ENCODE measurements around the gene LILRA1.

Gene LILRA1

GRCh38 chr19:54646331-54646841, 53.0 kb downstream of the LILRA1 start:
- no peak overlapping the region for H3K4me3 ChIP-seq (ENCODE audit: low read length)
- DNase-seq (ENCODE audit: low read depth) = no peak
- TF ChIP-seq CTCF (IDR thresholded peaks at IDR 0.05; ENCODE audit: insufficient read depth, low read depth, low read length, missing control alignments) = no peak

DNA sequence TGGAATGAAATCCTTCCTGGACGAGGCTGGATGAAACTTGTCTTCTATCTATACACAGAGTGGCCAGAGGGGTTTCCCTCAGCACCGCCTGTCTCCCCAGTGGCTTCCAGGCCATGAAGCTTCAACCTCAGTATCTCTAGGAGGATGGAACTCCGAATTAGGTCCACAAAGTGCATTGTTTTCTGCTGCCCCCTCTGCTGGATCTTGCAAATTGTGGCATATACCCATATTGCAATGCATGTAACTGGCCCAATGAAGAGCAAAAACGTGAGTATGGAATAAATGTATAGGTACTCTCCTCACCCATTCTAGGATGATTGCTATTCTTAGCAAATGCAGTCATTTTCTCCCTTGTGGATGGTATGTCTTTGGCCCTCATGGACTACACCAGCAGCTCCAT, 54.7 kb downstream of the LILRA1 start:
- no peak for DNase-seq (ENCODE audit: low read depth)
- H3K4me3 ChIP-seq (ENCODE audit: low read length) = no peak overlapping the region
- TF ChIP-seq CTCF (IDR thresholded peaks at IDR 0.05; ENCODE audit: insufficient read depth, low read depth, low read length, missing control alignments) = no peak

DNA sequence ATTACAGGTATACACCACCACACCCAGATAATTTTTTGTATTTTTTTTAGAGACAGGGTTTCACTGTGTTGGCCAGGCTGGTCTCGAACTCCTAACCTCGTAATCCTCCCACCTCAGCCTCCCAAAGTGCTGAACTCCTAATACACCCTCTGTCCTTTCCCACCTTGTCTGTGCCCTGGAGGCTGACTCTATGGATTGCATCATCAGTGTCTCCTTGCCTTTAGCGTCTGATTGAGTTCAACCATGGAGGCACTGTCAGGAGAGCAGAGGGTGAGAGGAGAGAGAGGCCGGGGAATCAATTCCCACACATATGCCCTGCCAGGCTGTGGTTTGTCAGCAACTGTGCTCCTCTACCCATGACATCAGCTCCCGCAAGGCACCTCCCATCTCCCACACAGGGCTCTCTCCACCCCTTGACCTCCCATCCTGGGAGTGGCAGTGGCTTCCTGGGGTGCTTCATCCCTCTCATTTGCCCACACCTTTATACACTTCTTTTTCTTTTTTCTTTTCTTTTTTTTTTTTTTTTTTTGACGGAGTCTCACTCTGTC, 56.8 kb downstream of the LILRA1 start:
- no peak for TF ChIP-seq CTCF (IDR thresholded peaks at IDR 0.05; ENCODE audit: insufficient read depth, low read depth, low read length, missing control alignments)
- H3K4me3 ChIP-seq (ENCODE audit: low read length) = no peak overlapping the region
- no peak for DNase-seq (ENCODE audit: low read depth)

All from epithelial cell of esophagus (primary cell).